ENCODE results near the gene TRAPPC12.

Gene TRAPPC12

GRCh38 chr2:3454802-3455201 is 75.3 kb downstream of the TRAPPC12 start:
- no peak overlapping the region for H3K27ac ChIP-seq
- TF ChIP-seq CTCF (IDR thresholded peaks at IDR 0.05) (no peak), ZFX (IDR thresholded peaks at IDR 0.05; ENCODE audit: borderline replicate concordance) (no peak)

- no peak overlapping the region for H3K27ac ChIP-seq
Measured at GRCh38 chr2:3456125-3456524, 76.6 kb downstream of the TRAPPC12 start.

GRCh38 chr2:3457524-3458395 is 78.3 kb downstream of the TRAPPC12 start:
- TF ChIP-seq ZFX (IDR thresholded peaks at IDR 0.05; ENCODE audit: borderline replicate concordance) (no peak), CTCF (IDR thresholded peaks at IDR 0.05) (no peak)

More at GRCh38 chr2:3456125-3456524, 76.6 kb downstream of the TRAPPC12 start:
- TF ChIP-seq ZFX (IDR thresholded peaks at IDR 0.05; ENCODE audit: borderline replicate concordance): no peak

GRCh38 chr2:3458396-3459184 is 79.1 kb downstream of the TRAPPC12 start:
- no peak overlapping the region for H3K27ac ChIP-seq
- no peak for TF ChIP-seq CTCF (IDR thresholded peaks at IDR 0.05)
- TF ChIP-seq ZFX (IDR thresholded peaks at IDR 0.05; ENCODE audit: borderline replicate concordance): no peak

More at GRCh38 chr2:3457524-3458395, 78.3 kb downstream of the TRAPPC12 start:
- no peak overlapping the region for H3K27ac ChIP-seq

GRCh38 chr2:3459185-3460015 is 79.9 kb downstream of the TRAPPC12 start:
- TF ChIP-seq ZFX (IDR thresholded peaks at IDR 0.05; ENCODE audit: borderline replicate concordance): no peak
- TF ChIP-seq CTCF (IDR thresholded peaks at IDR 0.05): no peak
- no peak overlapping the region for H3K27ac ChIP-seq

- TF ChIP-seq CTCF (IDR thresholded peaks at IDR 0.05): no peak
- TF ChIP-seq ZFX (IDR thresholded peaks at IDR 0.05; ENCODE audit: borderline replicate concordance): no peak
- no peak overlapping the region for H3K27ac ChIP-seq
Measured at GRCh38 chr2:3460156-3460555, 80.7 kb downstream of the TRAPPC12 start.

All from 22Rv1 (cell line).